Central memory CD8-positive, alpha-beta T cell (primary cell): ENCODE measurements around the gene ANLN.

Experiments
- ATAC-seq: fragments of 150-1000 bp; cut with Tn5 transposase; replicated peaks from 2 replicates; pipeline ENCODE4 v1.10.0; 2022; ENCODE audit warnings: mild to moderate bottlenecking, moderate FRiP score, moderate number of reproducible peaks; ENCODE audit not compliant: poor library complexity, severe bottlenecking; ENCODE audit errors: extremely low read depth
- DNase-seq, 2 donors: peaks; one replicate each; pipeline ENCODE4 v3.0.0; 2021; ENCODE audit warnings: low spot score in 2 of 2
- H3K27ac Mint-ChIP-seq: one replicate; pipeline ENCODE4 v1.8.0; 2022; ENCODE audit warnings: low read depth, mild to moderate bottlenecking, moderate library complexity, mixed read lengths
- H3K27me3 Mint-ChIP-seq: one replicate; pipeline ENCODE4 v1.8.0; 2022; ENCODE audit warnings: mixed read lengths
- H3K36me3 Mint-ChIP-seq: one replicate; pipeline ENCODE4 v1.8.0; 2022; ENCODE audit warnings: mild to moderate bottlenecking, moderate library complexity, mixed read lengths; ENCODE audit not compliant: insufficient read depth
- H3K4me1 Mint-ChIP-seq: one replicate; pipeline ENCODE4 v1.8.0; 2022; ENCODE audit warnings: mixed read lengths
- H3K4me3 Mint-ChIP-seq: one replicate; pipeline ENCODE4 v1.8.0; 2022; ENCODE audit warnings: mild to moderate bottlenecking, moderate library complexity, mixed read lengths
- H3K9me3 Mint-ChIP-seq: one replicate; pipeline ENCODE4 v1.8.0; 2022; ENCODE audit warnings: mixed read lengths

The ANLN gene

GRCh38 chr7:36387435-36388231, 2.0 kb upstream of the ANLN start:
- no peak overlapping the region for H3K27ac Mint-ChIP-seq
- no peak for DNase-seq
- no peaks in the 10 kb centered on the region for H3K27me3 Mint-ChIP-seq
- H3K4me1 Mint-ChIP-seq = peaks cover 20% of the 10 kb centered on the region
- H3K36me3 Mint-ChIP-seq = no peaks in the 10 kb centered on the region
- ATAC-seq = no peak
- H3K9me3 Mint-ChIP-seq = no peaks in the 10 kb centered on the region
- H3K4me3 Mint-ChIP-seq = no peak overlapping the region

DNA sequence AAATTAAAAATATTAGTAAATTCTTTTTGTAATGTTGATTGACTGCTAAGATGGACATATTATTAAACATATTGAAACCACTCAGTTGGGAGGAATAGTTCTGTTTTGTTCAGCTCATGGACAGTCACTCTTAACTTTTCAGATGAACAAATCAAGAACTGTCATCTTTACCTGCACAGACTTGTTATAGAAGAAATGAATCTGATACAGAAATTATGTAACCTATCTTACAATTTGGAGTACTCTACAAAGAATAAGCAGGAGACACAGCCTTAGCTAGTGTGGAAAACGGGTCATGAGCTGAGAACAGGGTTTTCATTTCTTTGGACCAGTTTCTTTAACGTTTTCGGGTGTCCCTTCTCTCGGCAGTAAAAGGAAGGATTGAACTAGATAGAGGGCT, 1.2 kb upstream of the ANLN start:
- H3K4me1 Mint-ChIP-seq = peaks cover 20% of the 10 kb centered on the region
- DNase-seq (no peak), ATAC-seq (no peak)
- no peak overlapping the region for H3K27ac Mint-ChIP-seq
- no peaks in the 10 kb centered on the region for H3K27me3 Mint-ChIP-seq
- H3K9me3 Mint-ChIP-seq = no peaks in the 10 kb centered on the region
- H3K4me3 Mint-ChIP-seq = peak overlapping the region; percentile 80
- H3K36me3 Mint-ChIP-seq = peaks cover 2% of the 10 kb centered on the region

DNA sequence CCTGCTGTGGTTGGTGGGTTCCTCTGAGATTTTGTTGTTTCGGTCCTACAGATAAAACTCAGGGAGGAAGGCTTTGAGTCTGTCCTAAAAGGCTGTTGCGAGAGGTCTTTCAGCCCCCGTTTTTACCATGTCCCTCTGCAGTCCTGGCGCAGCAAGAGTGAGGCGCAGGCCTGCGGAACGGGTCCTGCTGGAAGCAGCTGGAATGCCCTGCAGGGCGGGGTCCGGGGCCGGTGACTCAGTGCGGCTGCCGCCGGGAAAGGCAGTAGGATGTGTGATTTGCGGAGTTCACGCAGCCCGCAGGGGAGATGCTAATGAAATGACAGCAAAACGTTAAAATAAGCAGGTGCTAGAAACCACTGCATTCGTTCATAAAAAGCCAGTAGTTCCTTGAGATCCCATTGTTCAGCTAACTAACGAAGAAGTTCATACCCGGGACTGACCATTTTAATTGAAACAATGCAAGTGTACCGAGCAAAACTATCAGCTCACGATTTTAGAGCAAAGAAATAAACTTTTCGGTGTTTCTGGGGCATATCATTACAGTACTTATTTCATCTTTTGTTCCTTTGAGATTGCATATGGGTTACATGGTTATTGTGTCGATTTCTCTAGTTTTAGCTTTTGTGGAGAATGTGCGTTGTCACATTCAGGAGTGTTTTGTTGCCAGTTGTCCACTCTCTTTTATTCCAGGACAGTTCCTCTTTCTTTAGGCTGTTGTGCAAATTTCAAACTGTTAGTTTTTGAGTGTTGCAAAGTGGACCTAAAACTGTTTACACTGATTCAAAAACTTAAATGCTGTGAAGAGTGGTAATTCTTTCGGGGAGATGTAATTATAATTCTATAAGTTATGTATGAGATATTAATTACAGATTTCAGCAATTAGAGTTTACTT, 783 bp downstream of the ANLN start:
- Mint-ChIP-seq H3K4me3 (peak overlapping the region; percentile 80), H3K27me3 (no peaks in the 10 kb centered on the region), H3K4me1 (peaks cover 20% of the 10 kb centered on the region), H3K9me3 (no peaks in the 10 kb centered on the region), H3K36me3 (peaks cover 2% of the 10 kb centered on the region), H3K27ac (peak overlapping the region; percentile 41)
- DNase-seq (peak in 1 of 2 donors; percentile 15), ATAC-seq (peak; percentile 18)

DNA sequence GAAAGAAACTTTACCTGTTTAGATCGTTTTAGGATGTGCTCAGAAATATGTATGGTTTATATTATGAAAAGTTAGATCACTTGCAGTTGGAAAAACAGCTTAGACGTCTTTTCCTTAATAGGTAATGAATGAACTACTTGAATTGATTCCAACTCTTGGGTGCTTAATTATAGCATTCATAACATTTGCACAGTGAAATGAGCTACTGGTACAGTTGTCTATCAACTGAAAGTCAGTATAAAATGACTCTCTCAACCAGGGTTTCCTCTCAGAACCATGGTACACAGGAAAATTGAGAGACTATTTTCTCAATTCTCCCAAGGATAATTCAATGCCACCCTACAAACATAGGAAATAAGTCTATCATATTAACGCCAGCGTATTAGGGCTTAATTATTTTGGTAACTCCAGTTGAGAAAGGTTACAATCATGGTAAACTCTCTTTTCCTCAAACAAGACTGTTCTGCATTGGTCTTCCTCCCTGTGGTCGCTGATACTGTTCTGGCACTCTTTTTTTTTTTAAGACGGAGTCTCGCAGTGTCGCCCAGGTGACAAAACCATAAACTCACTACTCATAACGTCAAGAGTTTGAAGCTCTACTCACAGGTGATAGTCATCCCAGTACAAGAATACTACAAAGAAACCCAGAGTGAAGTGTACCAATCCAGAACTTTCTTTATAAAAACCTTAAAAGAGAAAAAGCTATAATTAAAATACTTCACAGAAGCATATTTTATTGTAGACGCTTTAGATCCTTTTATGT, 2.0 kb downstream of the ANLN start:
- H3K27ac Mint-ChIP-seq = peak overlapping the region; percentile 39
- peaks cover 2% of the 10 kb centered on the region for H3K36me3 Mint-ChIP-seq
- ATAC-seq (no peak), DNase-seq (no peak)
- H3K4me1 Mint-ChIP-seq = peaks cover 20% of the 10 kb centered on the region
- H3K9me3 Mint-ChIP-seq = no peaks in the 10 kb centered on the region
- peak overlapping the region; percentile 80 for H3K4me3 Mint-ChIP-seq
- no peaks in the 10 kb centered on the region for H3K27me3 Mint-ChIP-seq

DNA sequence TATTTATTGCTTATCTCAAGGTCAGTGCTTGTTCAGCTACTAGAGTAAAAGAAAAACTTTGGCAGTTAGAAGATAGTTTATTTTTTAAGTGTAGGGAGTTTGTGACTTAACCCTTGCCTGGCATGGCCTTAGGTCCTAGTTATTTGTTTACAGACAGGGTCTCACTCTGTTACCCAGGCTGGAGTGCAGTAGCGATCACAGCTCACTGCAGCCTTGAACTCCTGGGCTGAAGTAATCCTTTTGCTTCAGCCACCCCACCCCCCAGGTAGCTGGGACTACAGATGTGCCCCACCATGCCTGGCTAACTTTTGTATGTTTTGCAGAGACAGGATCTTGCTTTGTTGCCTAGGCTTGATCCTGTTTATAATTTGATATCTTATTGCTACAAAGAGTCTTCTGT, 4.2 kb downstream of the ANLN start:
- H3K27me3 Mint-ChIP-seq = no peaks in the 10 kb centered on the region
- no peaks in the 10 kb centered on the region for H3K9me3 Mint-ChIP-seq
- H3K4me1 Mint-ChIP-seq = peaks cover 20% of the 10 kb centered on the region
- H3K27ac Mint-ChIP-seq = no peak overlapping the region
- no peak overlapping the region for H3K4me3 Mint-ChIP-seq
- no peak for ATAC-seq
- DNase-seq = no peak
- peaks cover 2% of the 10 kb centered on the region for H3K36me3 Mint-ChIP-seq

DNA sequence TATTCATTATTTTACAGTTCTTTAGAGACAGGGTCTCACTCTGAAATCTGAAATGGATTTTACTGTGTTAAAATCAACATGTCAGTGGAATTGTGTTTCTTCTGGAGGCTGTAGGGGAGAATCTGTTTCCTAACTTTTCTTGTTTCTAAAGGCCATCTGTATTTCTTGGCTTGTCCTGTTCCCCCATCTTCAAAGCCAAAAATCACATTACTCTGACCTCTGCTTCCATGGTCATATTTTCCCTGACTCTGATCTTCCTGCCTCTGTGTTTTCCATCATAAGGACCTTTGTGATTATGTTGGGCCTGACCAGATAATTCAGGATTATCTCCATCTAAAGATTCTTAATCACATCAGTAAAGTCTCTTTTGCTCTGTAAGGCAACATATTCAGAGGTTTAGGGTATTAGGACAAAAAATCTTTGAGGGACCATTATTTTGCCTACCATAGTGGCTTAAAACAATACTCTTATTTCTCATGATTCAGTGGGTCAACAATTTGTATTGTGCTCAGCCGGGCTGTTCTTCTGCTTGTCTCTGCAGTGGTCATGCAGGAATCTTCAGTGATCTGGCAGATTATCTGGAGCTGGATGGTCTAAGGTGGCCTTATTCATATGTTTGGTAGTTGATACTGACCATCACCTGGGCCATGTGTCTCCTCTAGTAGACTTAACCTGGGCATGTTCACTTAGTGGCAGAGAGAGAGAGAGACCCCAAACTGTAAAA, 5.7 kb downstream of the ANLN start:
- no peak overlapping the region for H3K4me3 Mint-ChIP-seq
- DNase-seq = no peak
- no peak overlapping the region for H3K27ac Mint-ChIP-seq
- no peaks in the 10 kb centered on the region for H3K27me3 Mint-ChIP-seq
- H3K9me3 Mint-ChIP-seq = no peaks in the 10 kb centered on the region
- H3K36me3 Mint-ChIP-seq = peaks cover 3% of the 10 kb centered on the region
- ATAC-seq = no peak
- H3K4me1 Mint-ChIP-seq = peaks cover 16% of the 10 kb centered on the region

DNA sequence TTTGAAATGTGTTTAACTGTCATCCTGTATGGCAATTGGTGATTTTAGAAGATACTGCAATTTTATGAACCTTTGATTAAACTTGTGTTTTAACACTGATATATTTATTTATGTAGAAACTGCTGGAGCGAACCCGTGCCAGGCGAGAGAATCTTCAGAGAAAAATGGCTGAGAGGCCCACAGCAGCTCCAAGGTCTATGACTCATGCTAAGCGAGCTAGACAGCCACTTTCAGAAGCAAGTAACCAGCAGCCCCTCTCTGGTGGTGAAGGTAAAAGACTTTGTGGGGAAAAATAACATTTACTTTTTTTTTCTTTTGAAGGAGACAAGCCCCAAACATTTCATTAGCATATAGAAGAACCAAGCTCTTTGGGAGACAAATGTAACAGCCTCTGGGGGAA, 6.5 kb downstream of the ANLN start:
- ATAC-seq (no peak), DNase-seq (no peak)
- Mint-ChIP-seq H3K4me3 (no peak overlapping the region), H3K36me3 (peaks cover 3% of the 10 kb centered on the region), H3K4me1 (peaks cover 8% of the 10 kb centered on the region), H3K27me3 (no peaks in the 10 kb centered on the region), H3K9me3 (no peaks in the 10 kb centered on the region), H3K27ac (no peak overlapping the region)

DNA sequence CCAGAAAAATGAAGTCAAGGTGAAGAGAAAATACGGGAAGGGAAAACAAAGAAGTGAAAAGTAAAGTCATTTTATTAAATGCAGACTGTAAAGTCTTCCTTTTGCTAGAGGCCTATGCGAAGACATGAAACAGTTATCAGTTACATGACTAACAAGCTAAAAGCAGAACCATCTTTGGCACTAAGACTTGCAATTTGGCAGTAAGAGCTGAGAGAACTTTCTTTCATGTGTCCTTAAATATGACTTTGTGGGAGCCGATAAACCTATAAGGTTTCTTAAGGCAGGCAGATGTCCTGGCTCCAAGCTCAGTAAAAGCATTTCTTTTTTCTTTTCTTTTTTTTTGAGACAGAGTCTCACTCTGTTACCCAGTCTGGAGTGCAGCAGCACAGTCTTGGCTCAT, 10.4 kb downstream of the ANLN start:
- no peak overlapping the region for H3K27ac Mint-ChIP-seq
- no peak for DNase-seq
- no peaks in the 10 kb centered on the region for H3K9me3 Mint-ChIP-seq
- no peaks in the 10 kb centered on the region for H3K27me3 Mint-ChIP-seq
- no peak overlapping the region for H3K4me3 Mint-ChIP-seq
- peaks cover 1% of the 10 kb centered on the region for H3K36me3 Mint-ChIP-seq
- ATAC-seq = no peak
- peaks cover under 1% of the 10 kb centered on the region for H3K4me1 Mint-ChIP-seq

DNA sequence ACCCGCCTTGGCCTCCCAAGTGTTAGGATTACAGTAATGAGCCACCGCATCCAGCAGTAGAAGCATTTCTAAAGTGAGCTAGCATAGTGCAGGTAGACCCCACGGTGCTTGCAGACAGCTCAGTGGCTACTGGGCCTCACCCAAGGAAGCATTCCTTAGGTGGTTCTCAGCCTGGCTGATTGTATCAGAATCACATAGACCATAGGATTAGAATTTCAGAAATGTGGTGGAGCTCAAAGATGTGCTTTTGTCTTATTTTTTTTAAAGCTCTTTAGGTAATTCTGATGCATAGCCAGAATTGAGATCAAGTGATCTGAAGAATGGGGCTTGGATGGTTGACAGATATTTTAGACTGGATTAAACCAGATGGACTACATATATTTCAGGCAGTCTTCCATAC, 10.9 kb downstream of the ANLN start:
- Mint-ChIP-seq H3K9me3 (no peaks in the 10 kb centered on the region), H3K27me3 (no peaks in the 10 kb centered on the region), H3K27ac (no peak overlapping the region), H3K4me1 (peaks cover 6% of the 10 kb centered on the region), H3K36me3 (peaks cover 1% of the 10 kb centered on the region), H3K4me3 (no peak overlapping the region)
- ATAC-seq = no peak
- DNase-seq = no peak

DNA sequence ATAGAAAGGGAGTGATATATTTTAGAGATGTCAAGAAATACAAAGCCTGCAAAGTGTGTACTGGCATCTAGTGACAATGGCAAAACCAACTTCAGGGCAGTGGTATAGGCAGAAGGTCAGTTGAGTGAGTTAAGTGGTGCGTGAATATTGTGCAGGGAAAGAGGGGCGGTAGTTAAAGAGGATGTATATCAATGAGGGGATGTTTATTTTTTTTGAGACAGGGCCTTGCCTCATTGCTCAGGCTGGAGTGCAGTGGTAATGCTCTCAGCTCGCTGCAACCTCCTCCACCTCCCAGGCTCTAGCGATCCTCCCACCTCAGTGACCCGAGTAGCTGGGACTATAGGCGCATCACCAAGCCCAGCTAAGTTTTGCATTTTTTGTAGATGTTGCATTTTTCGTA, 13.8 kb downstream of the ANLN start:
- H3K27me3 Mint-ChIP-seq = no peaks in the 10 kb centered on the region
- peaks cover 1% of the 10 kb centered on the region for H3K36me3 Mint-ChIP-seq
- H3K4me3 Mint-ChIP-seq = no peak overlapping the region
- ATAC-seq (no peak), DNase-seq (no peak)
- H3K27ac Mint-ChIP-seq = peak overlapping the region; percentile 2
- H3K4me1 Mint-ChIP-seq = peaks cover 6% of the 10 kb centered on the region
- no peaks in the 10 kb centered on the region for H3K9me3 Mint-ChIP-seq

- DNase-seq (no peak), ATAC-seq (no peak)
- Mint-ChIP-seq H3K9me3 (no peaks in the 10 kb centered on the region), H3K4me1 (peaks cover 6% of the 10 kb centered on the region), H3K36me3 (no peaks in the 10 kb centered on the region), H3K27ac (no peak overlapping the region), H3K4me3 (peak overlapping the region; percentile 10), H3K27me3 (no peaks in the 10 kb centered on the region)
These were observed 15.2 kb downstream of the ANLN start for GRCh38 chr7:36404639-36405408.
